ENCODE data around the gene USP5. TPM values are rescaled to one million over a fixed set of nuclear protein-coding genes. Genes with fewer than 3 reads are reported as not detected.

The USP5 gene
- total RNA-seq, 1 experiment from 2014 or later, result 158 TPM

- 0 out of 2 replicates have a peak, but pooled peaks have one; percentile 6 for TF ChIP-seq EMX1 (CRISPR knock-in tag; IDR thresholded peaks at IDR 0.05)
- peak; percentile 63; the same call in 1 of the 2 replicates for TF ChIP-seq MAX (CRISPR knock-in tag; IDR thresholded peaks at IDR 0.05)
- TF ChIP-seq ARID4B (CRISPR knock-in tag; IDR thresholded peaks at IDR 0.05; ENCODE audit: borderline replicate concordance), result peak; percentile 33; the same call in 1 of the 2 replicates
- no peak for TF ChIP-seq GRHL2 (CRISPR knock-in tag; IDR thresholded peaks at IDR 0.05; ENCODE audit: insufficient replicate concordance, severe bottlenecking)
- 0 out of 2 replicates have a peak, but pooled peaks have one; percentile 75 for TF ChIP-seq MLX (CRISPR knock-in tag; IDR thresholded peaks at IDR 0.05)
- TF ChIP-seq ZBTB21 (CRISPR knock-in tag; IDR thresholded peaks at IDR 0.05; ENCODE audit: borderline replicate concordance), result peak; percentile 26; the same call in 1 of the 2 replicates
- TF ChIP-seq SP1 (CRISPR knock-in tag; conservative IDR thresholded peaks at IDR 0.05), result peak; percentile 99
- 0 out of 2 replicates have a peak, but pooled peaks have one; percentile 65 for TF ChIP-seq ZNF416 (CRISPR knock-in tag; IDR thresholded peaks at IDR 0.05)
- no peak for TF ChIP-seq GTF2I (CRISPR knock-in tag; conservative IDR thresholded peaks at IDR 0.05)
- TF ChIP-seq ZNF232 (CRISPR knock-in tag; IDR thresholded peaks at IDR 0.05), result peak; percentile 33; the same call in 1 of the 2 replicates
- peak; percentile 73 for TF ChIP-seq USF2 (CRISPR knock-in tag; IDR thresholded peaks at IDR 0.05)
- TF ChIP-seq JUN (CRISPR knock-in tag; IDR thresholded peaks at IDR 0.05), result no peak
- 0 out of 2 replicates have a peak, but pooled peaks have one; percentile 62 for TF ChIP-seq E2F1 (CRISPR knock-in tag; IDR thresholded peaks at IDR 0.05)
- peak; percentile 41; the same call in 1 of the 2 replicates for TF ChIP-seq NFATC4 (CRISPR knock-in tag; IDR thresholded peaks at IDR 0.05)
- TF ChIP-seq ATF1 (CRISPR knock-in tag; IDR thresholded peaks at IDR 0.05), result 0 out of 2 replicates have a peak, but pooled peaks have one; percentile 50
- TF ChIP-seq TCF7 (CRISPR knock-in tag; IDR thresholded peaks at IDR 0.05; ENCODE audit: low read depth), result 0 out of 2 replicates have a peak, but pooled peaks have one; percentile 25
- TF ChIP-seq PRRX2 (CRISPR knock-in tag; IDR thresholded peaks at IDR 0.05), result peak; percentile 15; the same call in 1 of the 2 replicates
- TF ChIP-seq RORB (CRISPR knock-in tag; IDR thresholded peaks at IDR 0.05), result no peak
- TF ChIP-seq FOXK1 (CRISPR knock-in tag; IDR thresholded peaks at IDR 0.05), result peak; percentile 89
- 0 out of 2 replicates have a peak, but pooled peaks have one; percentile 14 for TF ChIP-seq TEAD4 (CRISPR knock-in tag; IDR thresholded peaks at IDR 0.05)
- 0 out of 2 replicates have a peak, but pooled peaks have one; percentile 26 for TF ChIP-seq AFF4 (CRISPR knock-in tag; IDR thresholded peaks at IDR 0.05; ENCODE audit: borderline replicate concordance)
- peak; percentile 14; the same call in 1 of the 2 replicates for TF ChIP-seq TEAD1 (CRISPR knock-in tag; IDR thresholded peaks at IDR 0.05)
- 0 out of 2 replicates have a peak, but pooled peaks have one; percentile 64 for TF ChIP-seq NR3C1 (CRISPR knock-in tag; conservative IDR thresholded peaks at IDR 0.05; ENCODE audit: low read depth)
- 0 out of 2 replicates have a peak, but pooled peaks have one; percentile 13 for TF ChIP-seq ZNF671 (CRISPR knock-in tag; IDR thresholded peaks at IDR 0.05)
- TF ChIP-seq E2F4 (CRISPR knock-in tag; IDR thresholded peaks at IDR 0.05; ENCODE audit: borderline replicate concordance, low read depth), result no peak
These were observed 20.4 kb downstream of the USP5 start (continued) for GRCh38 chr12:6872073-6873048.

All from WTC11 (cell line).